22Rv1 (cell line): ENCODE measurements around the gene MALAT1.

ENCODE experiments used
- H3K27ac ChIP-seq: fragments of 450-650 bp; 2 replicates; pipeline ENCODE4 v1.5.1; 2017
- CTCF ChIP-seq: fragments of 450-650 bp; IDR thresholded peaks from 2 replicates; pipeline ENCODE4 v1.5.1; 2017; ENCODE audit warnings: mild to moderate bottlenecking
- ZFX ChIP-seq: fragments of 450-650 bp; IDR thresholded peaks from 2 replicates; pipeline ENCODE4 v1.6.1; 2017; ENCODE audit warnings: antibody characterized with exemption, borderline replicate concordance

Gene MALAT1

GRCh38 chr11:65524741-65525545 lies 26.1 kb downstream of the MALAT1 start, which contains the start of gene SCYL1:
TSS of gene SCYL1 (plus strand) at chr11:65525083. CDS start at chr11:65525154, 71 bp downstream.
- TF ChIP-seq ZFX (no peak), CTCF (no peak)
- H3K27ac ChIP-seq = peak within 1 kb of the TSS; percentile 79

DNA sequence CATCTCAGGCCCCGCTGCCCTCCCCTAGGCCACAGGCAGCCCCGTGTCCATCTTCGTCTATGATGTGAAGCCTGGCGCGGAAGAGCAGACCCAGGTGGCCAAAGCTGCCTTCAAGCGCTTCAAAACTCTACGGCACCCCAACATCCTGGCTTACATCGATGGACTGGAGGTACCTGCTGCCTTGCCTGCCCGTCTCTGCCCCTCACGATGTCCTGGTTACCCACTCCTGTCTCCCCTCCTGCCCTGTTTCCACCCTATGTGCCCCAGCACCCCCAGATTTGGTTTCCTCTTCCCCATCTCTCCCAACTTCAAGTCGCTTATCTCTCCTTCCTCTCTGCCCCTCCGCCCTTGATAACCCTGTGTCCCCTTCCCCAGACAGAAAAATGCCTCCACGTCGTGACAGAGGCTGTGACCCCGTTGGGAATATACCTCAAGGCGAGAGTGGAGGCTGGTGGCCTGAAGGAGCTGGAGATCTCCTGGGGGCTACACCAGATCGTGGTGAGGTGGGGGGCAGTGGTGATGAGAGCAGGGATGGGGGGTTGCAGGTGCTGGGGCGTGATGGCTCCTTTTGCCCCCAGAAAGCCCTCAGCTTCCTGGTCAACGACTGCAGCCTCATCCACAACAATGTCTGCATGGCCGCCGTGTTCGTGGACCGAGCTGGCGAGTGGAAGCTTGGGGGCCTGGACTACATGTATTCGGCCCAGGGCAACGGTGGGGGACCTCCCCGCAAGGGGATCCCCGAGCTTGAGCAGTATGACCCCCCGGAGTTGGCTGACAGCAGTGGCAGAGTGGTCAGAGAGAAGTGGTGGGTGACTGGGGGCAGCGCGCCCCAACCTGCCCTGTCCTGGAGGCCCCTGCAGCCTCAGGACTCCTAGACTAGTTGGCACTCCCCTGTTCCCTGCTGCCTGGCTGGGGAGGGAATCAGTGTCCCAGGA lies 27.0 kb downstream of the MALAT1 start:
- TF ChIP-seq ZFX (no peak), CTCF (no peak)
- H3K27ac ChIP-seq = peak overlapping the region; percentile 79

DNA sequence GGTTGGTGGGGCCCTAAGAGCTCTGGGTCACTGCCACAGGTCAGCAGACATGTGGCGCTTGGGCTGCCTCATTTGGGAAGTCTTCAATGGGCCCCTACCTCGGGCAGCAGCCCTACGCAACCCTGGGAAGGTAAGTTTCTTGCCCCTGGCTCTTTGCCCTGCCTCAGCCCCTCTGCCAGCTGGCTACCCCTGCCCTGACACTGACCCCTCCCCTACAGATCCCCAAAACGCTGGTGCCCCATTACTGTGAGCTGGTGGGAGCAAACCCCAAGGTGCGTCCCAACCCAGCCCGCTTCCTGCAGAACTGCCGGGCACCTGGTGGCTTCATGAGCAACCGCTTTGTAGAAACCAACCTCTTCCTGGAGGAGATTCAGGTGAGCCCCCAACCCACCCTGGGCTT lies 27.9 kb downstream of the MALAT1 start:
- no peak overlapping the region for H3K27ac ChIP-seq
- TF ChIP-seq ZFX (no peak), CTCF (no peak)

GRCh38 chr11:65528819-65529350 lies 30.0 kb downstream of the MALAT1 start:
- no peak overlapping the region for H3K27ac ChIP-seq
- no peak for TF ChIP-seq CTCF
- no peak for TF ChIP-seq ZFX

DNA sequence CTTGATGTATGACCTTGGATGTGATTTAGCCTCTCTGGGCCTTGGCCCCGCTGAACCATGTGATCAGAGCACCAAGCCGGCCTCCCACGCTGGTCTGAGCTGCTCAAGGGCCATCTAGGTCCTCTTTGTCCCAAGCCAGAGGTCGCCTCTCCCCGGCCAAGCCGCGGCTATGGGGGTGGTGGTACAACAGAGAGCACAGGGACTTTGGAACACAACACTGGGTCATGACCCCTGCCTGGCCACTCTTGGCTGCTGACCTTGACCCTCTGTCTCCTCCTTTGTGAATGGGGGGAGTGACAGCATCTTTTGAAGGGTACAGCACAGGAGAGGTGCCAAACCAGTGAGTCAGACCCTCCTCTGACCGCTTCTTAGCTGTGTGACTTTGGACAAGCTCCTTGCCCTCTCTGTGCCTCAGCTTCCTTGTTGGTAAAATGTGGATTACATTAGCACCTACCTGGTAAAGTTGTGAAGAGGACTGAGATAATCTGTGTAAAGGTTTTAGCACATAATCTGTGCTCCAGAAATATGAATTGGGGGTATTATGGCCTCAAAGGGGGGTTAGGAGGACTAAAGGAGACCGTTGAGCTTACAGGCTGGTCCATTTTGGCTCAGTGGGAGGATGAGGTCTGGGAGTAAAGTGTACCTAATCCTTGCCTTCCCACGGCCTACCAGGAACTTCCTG lies 30.8 kb downstream of the MALAT1 start:
- TF ChIP-seq CTCF (no peak), ZFX (no peak)
- H3K27ac ChIP-seq = no peak overlapping the region

DNA sequence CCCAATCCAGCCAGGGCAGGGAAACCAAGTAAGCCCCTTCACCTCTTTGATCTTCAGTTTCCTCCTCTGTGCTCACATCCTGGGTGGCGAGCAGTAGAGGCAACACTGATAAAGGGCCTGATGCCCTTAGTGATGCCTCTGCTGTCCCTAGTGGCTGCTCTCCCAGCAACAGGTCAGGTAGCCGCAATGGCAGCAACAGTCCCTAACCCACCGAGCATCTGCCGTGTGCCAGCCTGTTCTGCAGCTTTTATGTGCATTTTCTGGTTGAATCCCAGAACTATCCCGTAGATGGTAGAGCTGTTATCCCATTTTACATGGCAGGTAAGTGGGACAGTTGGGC lies 31.3 kb downstream of the MALAT1 start:
- TF ChIP-seq CTCF (peak; percentile 34; the same call in 1 of the 2 replicates), ZFX (no peak)
- H3K27ac ChIP-seq = no peak overlapping the region
